PC-9 (cell line): ENCODE data around the gene PVALEF. TPM values are rescaled to one million over a fixed set of nuclear protein-coding genes. Genes with fewer than 3 reads are reported as not detected.

Experiments
- BruUV-seq: library from RNA; stranded (reverse); fragments of 400-500 nt; replicated peaks from 2 replicates; lab custom pipeline; 2021; lab: Mats Ljungman, UMichigan
- CTCF ChIA-PET: fragments of 300-600 bp; sonication (Branson Sonifier 250); formaldehyde crosslinking; loops from one replicate; lab custom pipeline; 2022; ENCODE audit warnings: antibody characterized with exemption; lab: Charles Lee
- POLR2A ChIA-PET: fragments of 300-600 bp; sonication (Branson Sonifier 250); formaldehyde crosslinking; loops from one replicate; lab custom pipeline; 2022; ENCODE audit warnings: antibody characterized with exemption; ENCODE audit not compliant: unreplicated experiment; lab: Charles Lee
- DNase-seq, 2 experiments: peaks; one replicate each; pipeline versions ENCODE4 v3.0.0 to v3.0.0-alpha.2; 2015 to 2022; ENCODE audit warnings: mixed read lengths in 1 of 2
- H2AFZ ChIP-seq: fragments of 200-600 bp; sonication (generic); 2 replicates; pipeline ENCODE4 v1.8.1; 2017; ENCODE audit warnings: antibody characterized with exemption
- H3F3A ChIP-seq: fragments of 200-600 bp; sonication (generic); 2 replicates; pipeline ENCODE4 v1.8.1; 2017; ENCODE audit warnings: antibody characterized with exemption, mild to moderate bottlenecking, low read depth; ENCODE audit not compliant: insufficient read depth
- H3K27ac ChIP-seq: fragments of 200-600 bp; sonication (generic); 2 replicates; pipeline ENCODE4 v1.6.1; 2016; ENCODE audit warnings: mixed run types
- H3K27me3 ChIP-seq: fragments of 200-600 bp; sonication (generic); 2 replicates; pipeline ENCODE4 v1.6.1; 2016; ENCODE audit warnings: low read depth, mixed run types; ENCODE audit not compliant: insufficient read depth
- H3K36me3 ChIP-seq: fragments of 200-600 bp; sonication (generic); 2 replicates; pipeline ENCODE4 v1.6.1; 2016; ENCODE audit warnings: low read depth, mixed run types
- H3K4me1 ChIP-seq: fragments of 200-600 bp; sonication (generic); replicated peaks from 2 replicates; pipeline ENCODE4 v1.6.1; 2016; ENCODE audit warnings: mixed run types; ENCODE audit not compliant: insufficient read depth
- H3K4me2 ChIP-seq: fragments of 200-600 bp; sonication (generic); 2 replicates; pipeline ENCODE4 v1.6.1; 2017; ENCODE audit warnings: mixed run types
- H3K4me3 ChIP-seq: fragments of 200-600 bp; sonication (generic); 2 replicates; pipeline ENCODE4 v1.6.1; 2016; ENCODE audit warnings: mixed run types
- H3K79me2 ChIP-seq: fragments of 200-600 bp; sonication (generic); 2 replicates; pipeline ENCODE4 v1.6.1; 2017; ENCODE audit warnings: low read depth, mixed run types
- H3K9me2 ChIP-seq: fragments of 200-600 bp; sonication (generic); 2 replicates; pipeline ENCODE4 v1.8.1; 2017; ENCODE audit warnings: mild to moderate bottlenecking; ENCODE audit not compliant: insufficient read depth
- H3K9me3 ChIP-seq: fragments of 200-600 bp; sonication (generic); 2 replicates; pipeline ENCODE4 v1.8.1; 2016; ENCODE audit warnings: low read depth; ENCODE audit not compliant: insufficient read depth
- H4K20me1 ChIP-seq: fragments of 200-600 bp; sonication (generic); 2 replicates; pipeline ENCODE4 v1.8.1; 2017; ENCODE audit not compliant: insufficient read depth
- EZH2 ChIP-seq: fragments of 200-600 bp; sonication (generic); IDR thresholded peaks from 2 replicates; pipeline ENCODE4 v1.8.0; 2017; ENCODE audit warnings: antibody characterized with exemption, low read depth
- intact Hi-C: fragments of 100-400 bp; cut with micrococcal nuclease; formaldehyde crosslinking; loops from one replicate; pipeline ENCODE4 v1.10.0; 2022; ENCODE audit not compliant: unreplicated experiment
- total RNA-seq: library from RNA; stranded (reverse); gene quantifications from 2 replicates; pipeline ENCODE4 v1.2.3, GENCODE V29; 2021
- TF ChIP-seq, protein P1 (sequence below): fragments of 200-600 bp; sonication (generic); conservative IDR thresholded peaks from 2 replicates; pipeline ENCODE4 v1.6.1; 2017; ENCODE audit warnings: mixed run types, antibody characterized with exemption, mild to moderate bottlenecking, moderate library complexity

PVALEF gene
- total RNA-seq, 1 experiment from 2014 or later, result not detected

DNA sequence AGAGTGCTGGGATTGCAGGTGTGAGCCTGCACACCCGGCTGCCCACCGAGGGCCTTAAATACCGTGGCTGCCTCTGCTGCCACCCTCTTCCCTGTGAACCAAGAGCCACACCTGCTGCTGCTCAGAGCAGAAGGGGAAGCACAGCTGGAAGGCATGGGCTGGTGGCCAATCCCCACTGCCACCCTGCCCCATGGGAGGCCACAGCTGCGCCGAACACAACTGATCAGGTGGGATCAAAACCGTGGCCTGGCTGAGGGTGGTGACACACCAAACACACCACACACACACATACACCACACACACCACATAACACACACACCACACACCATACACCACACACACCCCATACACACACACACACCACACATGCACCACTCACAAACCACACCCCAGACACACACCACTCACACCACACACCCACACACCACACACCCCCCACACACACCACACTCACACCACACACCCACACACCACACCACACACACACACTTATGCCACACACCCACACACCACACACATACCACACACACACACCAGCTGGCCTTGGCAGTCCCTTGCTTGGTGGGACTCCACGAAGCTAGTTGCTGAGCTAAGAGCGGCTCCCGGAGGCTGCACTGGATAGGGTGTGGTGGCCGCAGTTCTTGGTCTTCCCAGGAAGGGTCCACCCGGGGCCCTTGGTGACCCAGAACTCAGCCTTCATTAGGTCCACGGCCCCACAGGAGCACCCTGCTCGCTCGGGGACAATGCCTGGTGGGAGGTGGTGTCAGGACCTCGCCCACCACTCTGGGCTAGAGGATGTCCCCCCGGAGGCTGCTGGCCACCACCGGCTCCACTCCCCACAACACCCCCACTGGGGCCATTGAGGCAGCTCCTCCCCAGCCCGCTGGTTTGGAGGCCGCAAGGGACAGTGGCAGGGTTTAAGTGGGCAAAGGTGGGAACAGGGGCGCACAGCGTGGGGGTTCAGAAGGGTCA, 42.6 kb downstream of the PVALEF start:
- Histone ChIP-seq H3K36me3 (no peaks in the 10 kb centered on the region), H2AFZ (no peak overlapping the region), H4K20me1 (no peaks in the 10 kb centered on the region), H3F3A (no peaks in the 10 kb centered on the region), H3K79me2 (no peaks in the 10 kb centered on the region), H3K4me1 (no peaks in the 10 kb centered on the region), H3K27ac (no peak overlapping the region), H3K9me2 (no peaks in the 10 kb centered on the region), H3K4me2 (no peak overlapping the region), H3K27me3 (no peaks in the 10 kb centered on the region), H3K9me3 (no peaks in the 10 kb centered on the region), H3K4me3 (no peak overlapping the region)
- no peak for DNase-seq
- POLR2A ChIA-PET, result no interaction called here
- no TSS peak for BruUV-seq
- intact Hi-C loops, result no loop called here
- TF ChIP-seq, protein P1, sequence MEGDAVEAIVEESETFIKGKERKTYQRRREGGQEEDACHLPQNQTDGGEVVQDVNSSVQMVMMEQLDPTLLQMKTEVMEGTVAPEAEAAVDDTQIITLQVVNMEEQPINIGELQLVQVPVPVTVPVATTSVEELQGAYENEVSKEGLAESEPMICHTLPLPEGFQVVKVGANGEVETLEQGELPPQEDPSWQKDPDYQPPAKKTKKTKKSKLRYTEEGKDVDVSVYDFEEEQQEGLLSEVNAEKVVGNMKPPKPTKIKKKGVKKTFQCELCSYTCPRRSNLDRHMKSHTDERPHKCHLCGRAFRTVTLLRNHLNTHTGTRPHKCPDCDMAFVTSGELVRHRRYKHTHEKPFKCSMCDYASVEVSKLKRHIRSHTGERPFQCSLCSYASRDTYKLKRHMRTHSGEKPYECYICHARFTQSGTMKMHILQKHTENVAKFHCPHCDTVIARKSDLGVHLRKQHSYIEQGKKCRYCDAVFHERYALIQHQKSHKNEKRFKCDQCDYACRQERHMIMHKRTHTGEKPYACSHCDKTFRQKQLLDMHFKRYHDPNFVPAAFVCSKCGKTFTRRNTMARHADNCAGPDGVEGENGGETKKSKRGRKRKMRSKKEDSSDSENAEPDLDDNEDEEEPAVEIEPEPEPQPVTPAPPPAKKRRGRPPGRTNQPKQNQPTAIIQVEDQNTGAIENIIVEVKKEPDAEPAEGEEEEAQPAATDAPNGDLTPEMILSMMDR, result no peak
- TF ChIP-seq EZH2, result no peak
- CTCF ChIA-PET, result interaction anchor here (0.7 kb wide), 1 partner anchor 78 kb away, joined by 5 read pairs; no protein-coding TSS in a partner anchor

DNA sequence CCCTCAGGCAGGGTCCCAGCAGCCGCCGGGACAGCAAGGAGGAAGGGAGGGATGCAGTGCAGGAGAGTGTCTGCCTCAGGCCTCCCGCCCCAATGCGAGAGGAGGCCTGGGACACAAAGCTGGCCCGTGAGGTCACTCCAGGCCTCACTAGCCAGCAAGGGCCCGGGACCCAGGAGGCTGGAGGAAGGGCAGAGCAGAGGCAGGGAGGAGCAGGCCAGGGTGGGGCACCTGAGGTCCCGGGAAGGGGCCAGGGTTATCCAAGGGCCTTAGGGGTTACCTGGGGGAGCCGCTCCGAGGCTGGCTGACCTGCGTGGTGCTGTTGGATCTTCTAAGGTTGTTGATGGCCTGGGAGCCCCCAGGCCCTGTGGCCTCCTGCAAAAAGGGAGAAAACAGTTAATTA, 43.3 kb downstream of the PVALEF start:
- Histone ChIP-seq H3K9me2 (no peaks in the 10 kb centered on the region), H2AFZ (no peak overlapping the region), H3K9me3 (no peaks in the 10 kb centered on the region), H3K4me1 (no peaks in the 10 kb centered on the region), H3K4me3 (no peak overlapping the region), H4K20me1 (no peaks in the 10 kb centered on the region), H3F3A (no peaks in the 10 kb centered on the region), H3K27me3 (no peaks in the 10 kb centered on the region), H3K27ac (no peak overlapping the region), H3K4me2 (no peak overlapping the region), H3K79me2 (no peaks in the 10 kb centered on the region), H3K36me3 (no peaks in the 10 kb centered on the region)
- BruUV-seq, result no TSS peak
- DNase-seq, result no peak
- CTCF ChIA-PET, result no interaction called here
- intact Hi-C loops, result no loop called here
- TF ChIP-seq, protein P1, result no peak
- TF ChIP-seq EZH2, result no peak
- POLR2A ChIA-PET, result no interaction called here

DNA sequence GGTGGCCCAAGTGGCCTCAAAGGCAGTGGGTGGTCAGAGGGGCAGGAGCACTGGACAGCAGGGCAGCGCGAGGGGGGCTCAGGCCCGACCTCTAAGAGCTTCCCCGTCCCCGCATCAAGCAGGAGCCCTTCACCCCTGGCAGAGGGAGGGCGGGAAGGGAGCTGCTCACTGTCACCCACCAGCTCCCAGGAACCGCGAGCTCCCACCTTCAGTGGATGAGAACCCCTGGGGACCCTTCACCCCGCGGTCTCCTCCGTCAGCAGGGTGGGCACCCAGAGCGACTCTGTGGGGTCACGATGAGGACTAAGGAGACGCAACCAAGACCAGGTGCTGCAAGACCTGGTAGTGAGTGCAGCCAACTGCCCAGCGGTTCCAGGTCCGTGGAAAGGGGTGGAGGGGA, 43.8 kb downstream of the PVALEF start:
- Histone ChIP-seq H3K4me1 (no peaks in the 10 kb centered on the region), H4K20me1 (no peaks in the 10 kb centered on the region), H2AFZ (no peak overlapping the region), H3K27me3 (no peaks in the 10 kb centered on the region), H3K79me2 (no peaks in the 10 kb centered on the region), H3K36me3 (no peaks in the 10 kb centered on the region), H3K9me3 (no peaks in the 10 kb centered on the region), H3K4me2 (no peak overlapping the region), H3F3A (no peaks in the 10 kb centered on the region), H3K9me2 (no peaks in the 10 kb centered on the region), H3K27ac (no peak overlapping the region), H3K4me3 (no peak overlapping the region)
- CTCF ChIA-PET, result no interaction called here
- DNase-seq, result no peak
- TF ChIP-seq, protein P1, result no peak
- BruUV-seq, result no TSS peak
- POLR2A ChIA-PET, result no interaction called here
- intact Hi-C loops, result no loop called here
